ENCODE measurements around the gene NOL9. TPM values are rescaled to one million over a fixed set of nuclear protein-coding genes. Genes with fewer than 3 reads are reported as not detected.

Gene NOL9
- 10 to 100 TPM; 20.1 to 41.6 (median 23.6) TPM for total RNA-seq

GRCh38 chr1:6554031-6554906, at the start of gene NOL9:
NOL9 (minus strand) TSS chr1:6554513; CDS start chr1:6554502, 11 bp downstream.
- WGBS, 2 donors = 6 to 7% methylated on average over 33 to 34 of the region's 87 CpGs
- intact Hi-C loops (cut with DNase I) = loop anchor here (2.0 kb wide), 1 partner anchor 93 kb away; no protein-coding TSS in a partner anchor

GRCh38 chr1:6603238-6603914, 49.1 kb upstream of the NOL9 start:
- Histone ChIP-seq H3K4me1 (peaks cover 37 to 47% of the 10 kb centered on the region in 2 donors), H3K9me3 (no peaks in the 10 kb centered on the region), H3K27ac (peak overlapping the region; percentile 98 to 99 (median 99)), H3K27me3 (no peaks in the 10 kb centered on the region), H3K36me3 (peaks cover 3 to 7% of the 10 kb centered on the region in 2 donors), H3K4me3 (replicated peaks in 1 of 3) (peak overlapping the region in 2 of 3 donors; percentile 67 to 92)
- WGBS, 2 donors = 3 to 7% methylated on average over 29 to 33 of the region's 36 CpGs
- intact Hi-C loops (cut with DNase I) = no loop called here
- peak in 1 of 2 donors; percentile 62 for DNase-seq
- no peak for TF ChIP-seq CTCF (IDR thresholded peaks at IDR 0.05)
- peak in 1 of 2 donors; percentile 15 for TF ChIP-seq POLR2A (IDR thresholded peaks at IDR 0.05)

More at GRCh38 chr1:6554031-6554906, at the start of gene NOL9:
- Histone ChIP-seq H3K27ac (peak within 1 kb of the TSS; percentile 29 to 76 (median 69)), H3K27me3 (no peaks in the 10 kb centered on the region), H3K4me3 (replicated peaks in 1 of 3) (peak within 1 kb of the TSS; percentile 97 to 99 (median 98)), H3K4me1 (peaks cover 14 to 16% of the 10 kb centered on the region in 2 donors), H3K9me3 (no peaks in the 10 kb centered on the region), H3K36me3 (peaks cover 5% of the 10 kb centered on the region in 2 donors)
- peak; percentile 93 for DNase-seq
- TF ChIP-seq CTCF (IDR thresholded peaks at IDR 0.05) = peak; percentile 91 to 98 (median 96)
- peak in 1 of 2 donors; percentile 64 for TF ChIP-seq POLR2A (IDR thresholded peaks at IDR 0.05)

GRCh38 chr1:6602669-6603237, 48.4 kb upstream of the NOL9 start, which contains the start of gene KLHL21:
KLHL21 (minus strand) TSS chr1:6602869; CDS start chr1:6602817, 52 bp downstream.
- peaks cover 8 to 13% of the 10 kb centered on the region in 2 donors for H3K36me3 ChIP-seq
- peak within 1 kb of the TSS; percentile 98 to 99 (median 99) for H3K27ac ChIP-seq
- TF ChIP-seq POLR2A (IDR thresholded peaks at IDR 0.05) = peak; percentile 38 to 92
- TF ChIP-seq CTCF (IDR thresholded peaks at IDR 0.05) = no peak
- intact Hi-C loops (cut with DNase I) = no loop called here
- peak; percentile 90 to 93 for DNase-seq
- no peaks in the 10 kb centered on the region for H3K27me3 ChIP-seq
- H3K9me3 ChIP-seq = no peaks in the 10 kb centered on the region
- H3K4me1 ChIP-seq = peaks cover 39 to 53% of the 10 kb centered on the region in 2 donors
- peak within 1 kb of the TSS; percentile 62 to 92 (median 91) for H3K4me3 ChIP-seq (replicated peaks in 1 of 3)
- WGBS, 2 donors = 0 to 1% methylated on average over 1 to 44 of the region's 84 CpGs

GRCh38 chr1:6601923-6602668, 47.8 kb upstream of the NOL9 start:
- H3K4me1 ChIP-seq = peaks cover 41 to 57% of the 10 kb centered on the region in 2 donors
- TF ChIP-seq CTCF (IDR thresholded peaks at IDR 0.05) (no peak), POLR2A (IDR thresholded peaks at IDR 0.05) (peak in 1 of 2 donors; percentile 47)
- 0% methylated on average over 5 to 6 of the region's 103 CpGs for WGBS, 2 donors
- intact Hi-C loops (cut with DNase I) = loop anchor here (2.0 kb wide), 1 partner anchor 13 kb away; no protein-coding TSS in a partner anchor
- peaks cover 12 to 20% of the 10 kb centered on the region in 2 donors for H3K36me3 ChIP-seq
- no peaks in the 10 kb centered on the region for H3K9me3 ChIP-seq
- peak overlapping the region; percentile 62 to 92 (median 91) for H3K4me3 ChIP-seq (replicated peaks in 1 of 3)
- peak; percentile 57 to 61 for DNase-seq
- no peaks in the 10 kb centered on the region for H3K27me3 ChIP-seq
- H3K27ac ChIP-seq = peak overlapping the region; percentile 98 to 99 (median 99)
